CD4-positive, alpha-beta T cell treated with Interferon gamma for 1 hour (primary cell): Measurements from ENCODE around the gene PIM1.
"Not testable (repeated sequence)": the region's sequence is repeated elsewhere in the genome, so short reads cannot be mapped to it uniquely, and the experiment has no call there.

Source experiments
- DNase-seq: peaks from one replicate; pipeline ENCODE4 v3.0.0-alpha.2; 2020

The PIM1 gene

DNA sequence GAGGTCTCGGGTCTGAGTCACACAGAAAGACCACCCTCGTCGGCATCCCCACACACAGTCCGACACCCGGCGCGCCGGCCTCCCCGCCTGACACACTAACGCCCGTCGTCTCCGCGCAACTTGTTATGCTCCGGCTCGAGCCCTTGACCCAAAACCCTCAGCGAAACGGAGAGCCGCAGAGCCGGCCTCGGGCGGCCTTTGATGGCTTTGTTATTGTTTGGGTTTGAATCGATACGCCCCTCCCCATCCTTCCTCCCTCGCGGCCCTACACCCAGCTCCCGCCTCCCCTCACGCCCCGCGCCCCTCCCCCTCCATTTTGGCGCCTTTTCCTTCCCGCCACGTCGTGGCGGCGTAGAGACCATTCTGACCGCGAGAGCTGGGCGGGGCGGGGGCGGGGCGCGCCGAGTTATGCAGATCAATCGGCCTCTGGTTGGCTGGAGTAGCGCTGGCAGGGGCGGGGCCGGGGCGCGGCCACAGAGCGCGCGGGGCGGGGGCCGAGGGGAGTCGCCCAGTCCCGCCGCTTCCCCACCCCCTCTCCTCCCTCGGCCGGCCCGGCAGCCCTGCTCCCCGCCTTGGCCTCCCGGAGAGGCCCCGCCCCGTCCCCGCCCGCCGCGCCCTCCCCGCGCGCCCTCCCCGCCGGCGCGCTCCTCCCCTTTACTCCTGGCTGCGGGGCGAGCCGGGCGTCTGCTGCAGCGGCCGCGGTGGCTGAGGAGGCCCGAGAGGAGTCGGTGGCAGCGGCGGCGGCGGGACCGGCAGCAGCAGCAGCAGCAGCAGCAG is at the start of gene PIM1:
Gene PIM1 (plus strand): TSS at position 657 of the 777 bp plus-strand sequence. CDS start 424 bp downstream, outside the sequence.
- DNase-seq, result peak; percentile 99

DNA sequence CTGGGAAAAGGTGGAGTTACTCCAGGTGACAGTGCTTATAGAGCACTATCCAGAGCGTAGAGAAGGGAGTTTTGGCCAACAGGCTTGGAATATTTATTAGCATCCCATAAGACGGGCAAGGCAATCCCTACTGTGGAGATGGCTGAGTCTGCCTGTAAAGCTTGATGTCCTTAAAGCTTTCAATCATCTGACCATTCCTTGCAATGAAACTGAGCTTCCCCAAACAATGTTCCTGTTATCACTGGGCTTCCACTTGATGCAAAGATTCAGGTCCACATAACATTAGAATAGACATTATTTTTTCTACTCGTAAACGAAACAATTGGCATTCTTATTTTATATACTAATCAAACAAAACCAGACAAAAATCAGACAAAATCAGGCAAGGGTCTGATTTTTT is 48.4 kb upstream of the PIM1 start:
- DNase-seq, result no peak

DNA sequence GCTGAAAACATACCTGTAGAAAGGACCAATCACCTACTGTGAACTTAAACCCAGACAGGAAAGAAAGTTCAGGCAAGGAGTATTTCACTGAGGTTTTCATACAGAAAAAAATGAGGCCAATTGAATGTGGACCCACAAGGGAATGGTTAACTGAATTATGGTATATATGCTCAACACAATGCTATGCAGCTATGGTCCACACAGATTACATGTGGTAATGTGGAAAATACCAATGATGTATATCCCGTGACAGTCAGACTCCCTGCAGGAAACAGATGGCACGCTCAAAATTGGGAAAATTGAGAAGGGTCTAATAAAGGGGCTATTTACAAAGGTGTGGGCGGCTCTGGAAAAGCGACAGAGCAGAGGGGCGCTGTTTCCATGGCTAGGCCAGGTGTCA is 47.1 kb upstream of the PIM1 start:
- DNase-seq, result no peak

DNA sequence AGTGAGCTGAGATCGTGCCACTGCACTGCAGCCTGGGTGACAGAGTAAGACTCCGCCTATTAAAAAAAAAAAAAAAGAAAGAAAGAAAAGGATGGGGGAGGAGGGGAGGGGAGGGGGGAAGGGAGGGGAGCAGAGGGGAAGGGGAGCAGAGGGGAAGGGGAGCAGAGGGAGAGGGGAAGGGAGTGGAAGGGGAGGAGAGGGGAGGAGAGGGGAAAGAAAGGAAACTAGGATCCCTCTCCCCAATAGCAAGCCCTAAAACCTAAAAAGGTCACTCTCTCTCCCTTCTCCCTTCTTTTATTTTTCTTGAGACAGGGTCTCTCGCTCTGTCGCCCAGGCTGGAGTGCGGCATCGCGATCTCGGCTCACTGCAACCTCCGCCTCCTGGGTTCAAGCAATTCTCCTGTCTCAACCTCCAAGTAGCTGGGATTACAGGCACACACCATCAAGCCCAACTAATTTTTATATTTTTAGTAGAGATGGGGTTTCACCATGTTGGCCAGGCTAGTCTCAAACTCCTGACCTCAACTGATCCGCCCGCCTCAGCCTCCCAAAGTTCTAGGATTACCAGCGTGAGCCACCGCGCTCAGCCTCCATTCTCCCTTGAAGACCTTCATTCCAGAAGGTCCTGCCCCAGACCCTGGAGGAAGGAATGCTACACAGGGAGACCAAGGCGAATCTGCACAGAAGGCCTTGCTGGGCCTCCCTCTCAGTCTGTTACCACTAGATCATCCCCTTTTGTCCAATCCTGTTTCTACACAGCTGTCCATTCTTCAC is 45.8 kb upstream of the PIM1 start:
- DNase-seq, result no peak

DNA sequence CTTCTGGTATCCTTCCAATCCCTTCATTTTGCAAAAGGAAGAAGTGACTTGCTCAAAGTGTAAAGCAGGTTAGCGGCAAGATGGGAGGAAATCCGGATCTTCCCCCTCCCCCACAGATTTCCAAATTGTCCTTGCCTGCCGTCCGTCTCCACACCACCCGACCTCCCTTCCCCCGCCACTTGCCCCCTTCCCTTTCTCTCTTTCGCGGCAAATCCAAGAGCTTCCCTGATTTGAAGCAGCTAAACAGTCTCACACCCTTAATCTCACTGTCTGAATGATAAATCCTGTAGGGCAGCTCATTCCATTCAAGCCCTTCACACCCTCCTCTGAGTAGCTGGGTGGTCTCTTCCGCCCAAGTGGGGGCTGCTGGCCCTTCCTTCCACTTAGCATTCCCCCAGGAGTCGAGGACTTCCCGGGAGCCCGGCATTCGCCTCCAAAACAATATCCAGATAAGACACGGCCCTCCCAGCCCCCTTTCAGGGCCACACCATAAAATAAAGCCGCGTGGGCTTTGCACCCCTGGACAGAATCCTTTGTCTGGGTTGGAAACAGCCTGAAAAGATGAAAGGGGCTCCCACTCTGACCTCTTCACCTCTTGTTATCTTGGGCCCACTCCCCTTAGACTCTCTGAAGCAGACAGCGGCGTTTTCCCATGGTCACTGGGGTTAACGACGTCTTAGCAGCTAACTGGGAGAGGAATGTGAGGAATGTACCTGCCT is 44.0 kb upstream of the PIM1 start:
- DNase-seq, result no peak

DNA sequence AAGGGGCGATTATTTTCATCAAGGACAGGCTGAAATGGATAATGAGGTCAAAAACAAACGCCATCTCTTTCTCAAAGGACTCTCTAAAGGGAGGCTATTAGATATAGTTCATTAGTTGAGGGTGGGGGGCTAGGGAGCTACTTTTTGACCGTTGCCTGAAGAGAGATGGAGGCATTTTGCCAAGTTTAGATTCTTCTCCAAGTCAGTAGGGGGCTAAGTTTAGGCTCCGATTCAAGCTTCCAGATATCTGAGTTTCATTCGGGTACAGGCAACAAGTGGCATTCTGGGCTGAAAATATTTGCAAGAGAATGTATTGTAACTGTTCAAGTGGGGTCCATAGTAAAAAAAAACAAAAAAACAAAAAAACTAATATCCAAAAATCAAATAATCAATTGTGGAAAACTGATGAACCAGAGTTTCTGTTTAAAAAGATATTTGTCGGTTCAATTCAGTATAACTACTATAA is 43.4 kb upstream of the PIM1 start:
- no peak for DNase-seq

DNA sequence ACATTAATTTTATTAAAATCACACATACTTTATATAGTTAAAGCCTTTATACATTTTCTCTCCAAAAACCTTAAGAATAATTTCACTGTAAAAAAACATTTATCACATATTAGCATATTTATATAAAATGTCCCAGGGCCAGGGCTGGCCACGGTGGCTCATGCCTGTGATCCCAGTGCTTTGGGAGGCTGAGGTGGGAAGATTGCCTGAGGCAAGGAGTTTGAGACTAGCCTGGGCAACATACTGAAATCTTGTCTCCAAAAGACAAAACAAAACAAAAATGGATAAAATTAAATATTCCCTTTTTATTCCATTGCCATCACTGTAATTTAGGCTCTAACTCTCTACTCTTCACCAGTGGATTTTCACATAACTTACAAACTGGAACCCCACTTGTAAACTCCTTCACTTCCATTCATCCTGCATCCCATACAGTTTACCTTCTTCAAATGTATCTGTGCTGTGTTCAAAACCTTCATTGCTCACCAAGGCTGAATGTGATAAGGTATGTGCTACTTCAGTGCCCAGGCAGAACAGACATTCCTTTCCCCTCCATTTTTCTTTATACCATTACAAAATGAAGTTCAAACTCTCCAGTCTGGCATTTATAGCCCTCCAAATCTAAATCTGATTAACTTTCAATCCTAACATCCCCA is 42.9 kb upstream of the PIM1 start:
- DNase-seq, result no peak

DNA sequence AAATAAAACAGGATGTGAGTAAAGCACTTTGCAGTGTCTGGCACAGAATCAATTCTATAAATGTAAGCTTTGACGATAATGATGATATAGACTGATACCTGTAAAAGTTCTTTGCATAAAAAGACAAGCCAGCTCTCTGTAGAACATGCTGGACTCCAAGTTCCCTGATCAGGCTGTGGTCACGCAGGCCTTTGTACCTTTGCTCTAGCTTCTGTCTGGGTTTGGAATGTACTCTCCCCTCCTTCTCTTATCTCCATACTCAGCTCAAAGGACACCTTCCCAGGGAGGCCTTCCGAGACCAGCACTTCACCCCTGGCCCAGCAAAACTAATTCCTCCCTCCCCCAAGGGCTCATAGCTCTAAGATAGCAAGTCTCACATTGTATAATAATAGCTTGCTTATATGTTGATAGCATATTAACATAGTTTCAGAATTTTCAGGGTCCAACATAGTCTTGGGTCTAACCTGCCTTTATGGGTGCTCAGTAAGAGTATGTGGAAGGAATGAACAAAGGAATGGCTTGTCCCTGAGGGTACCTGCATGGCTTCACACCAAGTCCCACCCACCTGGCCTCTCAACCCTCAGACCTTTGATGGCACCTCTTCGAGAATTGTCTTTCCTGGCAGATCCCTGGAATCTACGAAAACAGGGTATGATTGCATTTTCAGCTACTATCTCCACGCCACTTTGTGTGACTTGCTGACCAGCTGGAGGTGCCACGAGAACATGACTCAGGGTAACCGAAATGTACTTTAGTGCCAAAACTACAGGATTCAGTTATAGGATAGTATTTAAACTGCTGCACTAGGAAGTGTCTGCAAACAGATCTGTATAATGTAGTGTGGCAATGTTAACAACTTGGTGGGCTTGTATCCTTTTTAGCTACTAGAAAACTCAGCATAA is 41.7 kb upstream of the PIM1 start:
- DNase-seq, result no peak

DNA sequence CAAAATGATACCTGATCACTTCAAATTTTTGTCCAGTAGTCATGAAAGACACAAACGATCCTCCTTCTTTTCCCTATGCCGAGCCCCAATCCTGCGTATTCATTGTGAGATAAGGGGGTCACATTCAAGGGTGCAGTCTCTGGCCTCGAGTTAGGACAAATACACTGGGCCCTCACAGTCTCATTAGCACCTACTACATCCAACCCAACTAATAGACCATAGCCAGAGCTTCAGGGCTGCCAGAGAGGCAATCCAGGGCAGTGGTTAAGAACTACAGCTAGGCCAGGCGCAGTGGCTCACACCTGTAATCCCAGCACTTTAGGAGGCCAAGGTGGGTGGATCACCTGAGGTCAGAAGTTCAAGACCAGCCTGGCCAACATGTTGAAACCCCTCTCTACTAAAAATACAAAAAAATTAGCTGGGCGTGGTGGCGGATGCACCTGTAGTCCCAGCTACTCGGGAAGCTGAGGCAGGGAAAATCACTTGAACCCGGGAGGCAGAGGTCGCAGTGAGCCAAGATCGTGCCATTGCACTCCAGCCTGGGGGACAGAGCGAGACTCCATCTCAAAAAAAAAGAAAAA is 41.0 kb upstream of the PIM1 start:
- DNase-seq, result not testable (repeated sequence)

DNA sequence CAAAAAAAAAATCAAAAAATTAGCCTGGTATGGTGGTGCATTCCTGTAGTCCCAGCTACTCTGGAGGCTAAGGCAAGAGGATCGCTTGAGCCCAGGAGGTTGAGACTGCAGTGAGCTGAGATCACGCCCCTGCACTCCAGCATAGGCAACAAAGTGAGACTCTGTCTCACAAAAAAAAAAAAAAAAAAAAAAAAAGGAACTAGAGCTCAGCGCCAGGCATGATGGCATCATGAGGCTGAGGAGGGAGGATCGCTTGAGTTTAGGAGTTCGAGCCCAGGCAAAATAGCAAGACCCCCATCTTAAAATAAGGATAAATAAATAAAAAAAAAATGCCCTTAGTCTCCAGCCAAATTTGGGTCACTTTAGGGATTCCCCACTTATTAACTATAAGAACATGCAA is 40.4 kb upstream of the PIM1 start:
- no peak for DNase-seq

DNA sequence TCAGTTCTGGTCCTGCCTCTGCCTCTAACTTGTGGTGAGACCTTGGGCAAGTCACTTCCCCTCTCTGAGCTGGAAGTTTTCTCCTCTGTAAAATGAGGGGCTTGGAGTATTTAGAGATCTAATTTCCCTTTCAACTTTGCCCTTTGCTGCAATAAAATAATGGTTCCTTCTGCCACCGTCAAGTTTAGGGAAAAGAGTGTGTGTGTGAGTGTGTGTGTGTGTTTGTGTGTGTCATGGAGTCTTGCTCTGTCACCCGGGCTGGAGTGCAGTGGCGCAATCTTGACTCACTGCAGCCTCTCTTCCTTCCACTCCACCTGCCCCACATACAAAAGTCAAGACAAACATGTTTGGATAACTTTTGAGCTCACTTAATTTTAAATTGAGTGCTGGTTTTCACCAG is 39.2 kb upstream of the PIM1 start:
- peak; percentile 59 for DNase-seq

DNA sequence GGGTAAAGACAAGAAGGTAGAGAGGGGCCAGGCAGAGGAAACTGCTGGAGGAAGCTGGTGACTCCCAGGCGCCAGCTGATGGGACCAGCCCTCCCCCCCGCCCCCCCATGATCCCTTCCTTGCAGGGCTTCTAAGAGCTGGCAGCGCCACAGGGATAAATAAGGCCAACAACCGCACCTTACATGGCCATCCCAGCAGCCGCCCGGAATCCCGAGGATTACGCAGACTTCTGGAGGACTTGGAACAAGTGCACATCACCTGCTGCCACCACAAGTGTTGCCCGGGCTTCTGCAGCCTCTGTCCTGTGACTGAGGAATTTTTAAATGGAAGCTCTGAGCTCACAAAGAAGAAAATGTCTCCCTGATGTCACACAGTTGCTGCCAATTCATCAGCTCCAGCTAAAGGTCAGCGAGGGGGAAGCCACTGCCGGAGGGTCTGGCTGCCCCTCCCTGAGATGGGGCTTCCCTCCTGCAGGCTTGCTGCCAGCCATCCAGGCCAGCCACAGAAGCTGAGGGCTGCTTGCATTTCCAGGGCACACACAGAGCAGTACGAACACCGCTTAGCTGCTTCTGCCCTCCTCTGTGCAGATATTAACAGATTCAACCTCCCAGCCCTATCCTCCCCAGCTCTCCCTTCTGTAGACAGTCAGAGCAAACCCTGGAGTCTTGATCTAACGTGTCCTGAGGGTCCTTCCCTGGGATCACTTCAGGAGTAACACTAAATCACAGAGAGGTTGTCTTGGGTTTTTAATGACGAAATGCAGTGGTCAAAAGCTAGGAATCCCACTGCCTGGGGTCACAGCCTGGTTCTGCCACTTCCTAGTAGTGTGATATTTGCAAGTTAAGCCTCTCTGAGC is 38.6 kb upstream of the PIM1 start:
- no peak for DNase-seq

DNA sequence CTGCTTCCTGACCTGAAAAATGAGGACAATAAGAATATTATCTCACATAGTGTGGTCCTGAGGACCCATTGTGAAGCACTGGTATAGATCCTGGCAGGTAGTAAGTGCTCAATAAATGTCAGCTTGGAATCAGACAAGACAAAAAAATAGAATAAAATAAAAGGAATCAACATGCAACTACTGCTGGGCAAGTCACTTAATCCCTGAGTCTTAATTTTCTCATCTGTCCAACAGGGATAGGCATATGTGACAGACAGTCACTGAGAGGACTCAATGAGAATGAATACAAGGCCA is 38.0 kb upstream of the PIM1 start:
- DNase-seq, result no peak

DNA sequence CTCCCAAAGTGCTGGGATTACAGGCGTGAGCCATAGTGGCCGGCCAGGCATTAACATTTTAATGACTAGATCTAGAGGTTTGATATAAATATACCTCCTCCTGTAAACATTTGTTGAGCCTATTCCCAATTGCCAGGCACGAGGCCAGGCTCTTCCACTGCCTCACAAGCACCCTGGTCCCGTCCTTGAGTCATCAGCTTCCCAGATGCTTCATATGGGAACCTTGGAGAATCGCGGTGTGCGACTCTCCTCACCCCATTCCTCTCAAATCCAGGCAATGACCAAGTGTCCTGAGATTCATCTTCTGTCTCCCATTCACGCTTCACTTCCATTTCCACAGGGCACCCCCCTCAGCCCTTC is 35.9 kb upstream of the PIM1 start:
- DNase-seq, result no peak

DNA sequence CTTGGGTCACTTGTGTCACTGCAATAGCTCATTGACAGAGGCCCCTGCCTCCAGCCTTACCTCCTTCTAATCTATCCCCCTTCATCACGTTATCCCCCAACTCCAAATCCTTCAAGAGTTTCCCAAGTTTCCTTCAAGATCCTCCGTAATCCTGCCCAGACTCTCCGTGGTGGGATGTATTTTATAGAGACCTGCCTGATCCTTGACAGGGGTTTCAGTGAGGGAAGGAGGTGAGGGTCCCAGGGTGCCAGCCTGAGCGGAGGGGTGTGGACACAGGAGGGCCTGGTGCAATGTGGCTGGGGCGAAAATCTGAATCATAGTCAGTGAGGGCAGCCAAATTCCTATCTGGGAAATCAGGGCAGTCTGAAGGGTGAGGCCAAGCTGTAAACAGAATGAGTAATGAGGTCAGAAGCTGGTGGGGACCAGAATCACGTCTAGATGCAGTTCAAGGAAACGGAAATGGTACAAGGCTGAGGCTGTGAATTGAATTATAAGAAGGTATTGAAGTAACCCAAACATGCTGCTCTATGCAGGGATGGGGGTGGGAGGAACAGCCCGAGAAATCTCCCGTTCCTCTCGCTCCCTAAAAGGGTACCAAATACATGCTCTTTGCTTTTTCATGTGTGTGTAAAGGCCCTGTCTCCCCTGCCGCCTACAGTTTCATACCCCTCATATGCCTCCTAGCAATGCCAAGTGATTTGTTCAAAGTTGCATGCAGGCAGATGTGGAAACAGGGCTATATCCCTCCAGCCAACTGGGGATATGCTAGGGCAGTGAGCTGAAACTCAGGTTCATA is 35.4 kb upstream of the PIM1 start:
- peak; percentile 8 for DNase-seq

DNA sequence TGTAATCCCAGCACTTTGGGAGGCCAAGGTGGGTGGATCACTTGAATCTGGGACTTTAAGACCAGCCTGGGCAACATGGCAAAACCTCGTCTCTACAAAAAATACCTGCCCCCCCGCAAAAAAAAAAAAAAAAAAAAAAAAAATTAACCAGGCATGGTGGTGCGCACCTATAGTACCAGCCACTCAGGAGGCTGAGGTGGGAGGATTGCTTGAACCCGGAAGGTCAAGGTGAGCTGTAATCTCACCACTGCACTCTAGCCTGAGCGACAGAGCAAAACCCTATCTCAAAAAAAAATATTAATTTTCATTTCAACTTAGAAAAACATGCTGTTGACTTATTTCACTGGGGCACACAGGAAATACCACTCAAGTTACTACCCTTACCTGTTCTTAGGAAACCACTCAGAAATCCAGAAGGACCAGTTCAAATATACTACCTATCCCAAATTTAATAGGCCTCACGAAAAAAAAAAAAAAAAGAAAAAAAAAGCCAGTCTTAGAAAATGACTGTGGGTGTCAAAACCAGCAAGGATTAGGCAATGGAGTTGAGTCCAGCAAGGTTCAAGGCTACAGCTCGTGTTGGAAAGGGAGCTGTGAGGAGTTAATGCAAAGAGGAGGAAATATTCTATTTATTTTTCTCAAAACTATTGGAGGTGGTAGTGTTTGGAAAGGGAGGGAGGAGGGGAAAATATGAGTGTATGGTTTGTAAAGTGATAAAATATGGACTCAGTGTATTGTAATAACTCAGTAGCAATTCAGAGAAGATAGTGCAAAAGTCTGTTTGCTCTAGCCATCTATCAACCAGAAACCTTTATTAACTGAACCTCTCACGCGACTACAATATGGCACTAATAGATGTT is 33.9 kb upstream of the PIM1 start:
- DNase-seq, result no peak

DNA sequence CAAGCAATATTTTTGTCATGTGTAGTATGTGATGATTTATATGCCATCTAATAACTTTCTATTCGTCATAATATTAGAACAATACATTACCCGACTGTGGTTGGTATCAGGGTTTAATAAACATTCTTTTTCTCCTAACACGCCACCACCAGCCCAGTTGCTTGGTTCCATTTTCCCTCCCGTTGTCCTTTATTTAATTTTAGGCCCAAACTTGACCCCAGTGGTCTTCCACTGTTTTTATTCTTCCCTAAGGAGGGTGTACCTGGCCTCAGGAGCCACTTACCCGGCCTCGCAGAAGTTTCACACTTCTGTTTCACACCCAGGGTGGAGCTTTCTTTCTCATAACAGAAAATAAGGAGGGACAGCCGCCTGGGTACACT is 33.1 kb upstream of the PIM1 start:
- no peak for DNase-seq

DNA sequence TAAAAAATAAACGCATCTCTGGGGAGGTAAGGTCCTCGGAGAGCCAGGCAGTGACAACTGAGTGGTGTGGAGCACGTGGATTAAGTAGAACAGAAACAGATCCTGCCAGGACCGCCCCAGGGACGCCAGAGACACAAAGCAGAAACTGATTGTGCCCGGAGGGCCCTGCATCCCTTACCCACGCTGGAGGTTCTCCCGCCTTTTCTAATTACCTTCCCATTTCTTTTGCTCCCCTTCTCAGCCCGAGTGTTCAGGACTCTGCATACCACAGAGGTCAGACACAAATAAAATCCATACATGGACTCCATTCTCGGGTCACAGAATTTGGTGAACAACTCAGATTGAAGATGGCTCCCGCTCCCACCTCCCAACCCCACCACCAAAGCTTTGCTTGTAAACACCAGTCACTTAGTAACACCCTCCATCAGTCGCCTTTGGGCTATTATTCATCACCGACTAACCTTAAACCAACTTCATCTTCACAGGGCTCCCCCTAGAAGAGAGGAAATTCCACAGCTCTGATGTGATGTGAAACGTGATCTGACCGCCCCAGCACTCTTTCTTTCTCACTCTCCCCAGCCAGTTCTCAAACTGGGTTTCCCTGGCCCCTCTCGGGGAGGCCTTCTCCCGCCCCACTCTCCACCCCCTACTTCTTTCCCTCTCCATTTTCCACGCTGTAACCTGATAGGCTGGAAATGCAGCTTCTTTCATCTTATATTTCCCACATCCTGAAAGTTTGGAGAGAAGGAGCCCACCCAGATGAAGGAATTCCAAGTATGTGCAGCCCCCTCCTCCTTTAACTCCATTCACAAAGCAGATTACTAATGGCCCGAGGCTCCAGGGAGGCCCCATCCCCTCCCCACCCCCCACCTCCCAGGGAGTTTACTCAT is 32.5 kb upstream of the PIM1 start:
- peak; percentile 26 for DNase-seq
